Heart right ventricle (tissue), 16 donors: Measurements from ENCODE around the gene RBMS3. TPM values are rescaled to one million over a fixed set of nuclear protein-coding genes. Genes with fewer than 3 reads are reported as not detected.

ENCODE experiments used
- ATAC-seq, 8 donors: fragments of 200-7000 bp; cut with Tn5 transposase; one replicate each; pipeline ENCODE4 v1.9.1; 2020; ENCODE audit warnings: mild to moderate bottlenecking in 8 of 8, moderate library complexity in 8 of 8, moderate number of reproducible peaks in 1 of 8
- DNase-seq, 2 donors: peaks; one replicate each; pipeline ENCODE4 v3.0.0-alpha.2; 2020
- H3K27ac ChIP-seq, 10 donors: fragments of 200-600 bp; sonication (generic) in 2 of 10; one replicate each; pipeline versions ENCODE4 v1.5.0 to v1.8.0; 2020 to 2022; ENCODE audit warnings: mild to moderate bottlenecking in 3 of 10
- H3K27me3 ChIP-seq, 7 donors: fragments of 200-600 bp; one replicate each; pipeline ENCODE4 v1.8.0; 2021 to 2022; ENCODE audit warnings: mild to moderate bottlenecking in 2 of 7
- H3K36me3 ChIP-seq, 9 donors: fragments of 200-600 bp; sonication (generic) in 1 of 9; one replicate each; pipeline versions ENCODE4 v1.5.0 to v1.8.0; 2020 to 2022; ENCODE audit warnings: mild to moderate bottlenecking in 2 of 9
- H3K4me1 ChIP-seq, 9 donors: fragments of 200-600 bp; sonication (generic) in 1 of 9; one replicate each; pipeline versions ENCODE4 v1.5.0 to v1.8.0; 2020 to 2022; ENCODE audit warnings: mild to moderate bottlenecking in 4 of 9
- H3K4me3 ChIP-seq, 10 donors: fragments of 200-600 bp; sonication (generic) in 2 of 10; one replicate each; pipeline versions ENCODE4 v1.5.0 to v1.8.0; 2020 to 2022; ENCODE audit warnings: mild to moderate bottlenecking in 7 of 10, moderate library complexity in 2 of 10
- H3K9me3 ChIP-seq, 11 donors: fragments of 200-600 bp in 10 of 11; sonication (generic) in 2 of 11; one replicate each; pipeline versions ENCODE4 v1.5.0 to v1.8.0; 2013 to 2022; ENCODE audit warnings: mild to moderate bottlenecking in 2 of 11, control low read depth in 1 of 11, moderate library complexity in 1 of 11
- CTCF ChIP-seq, 9 donors: fragments of 200-600 bp; sonication (generic) in 2 of 9; IDR thresholded peaks; one replicate each; pipeline versions ENCODE4 v1.5.0 to v1.8.0; 2021 to 2022; ENCODE audit warnings: antibody characterized with exemption in 9 of 9, mild to moderate bottlenecking in 5 of 9, moderate library complexity in 1 of 9
- WGBS, 2 donors: extraction: QIAGEN DNeasy Blood & Tissue Kit; methylation state at CpG; one replicate each; pipeline ENCODE4 v1.1.7; 2013; ENCODE audit warnings: inconsistent platforms in 1 of 2; 5-methylcytosine and 5-hydroxymethylcytosine counted together
- intact Hi-C, 10 donors: fragments of 100-400 bp; cut with DNase I; formaldehyde crosslinking; loops; one replicate each; pipeline versions ENCODE4 v1.11.1 to v1.14.2; 2022
- polyA plus RNA-seq, 2 donors: library from polyadenylated mRNA; stranded (reverse); fragments of 200-250 nt; gene quantifications; one replicate each; pipeline ENCODE4 v1.2.3, GENCODE V29; 2013
- total RNA-seq, 10 donors: library from RNA; stranded (reverse); fragmentation: NEBNext Ultra II Directional in 3 of 10; extraction: Animal tissue kit (Norgen Biotek cat#: 25700) in 3 of 10; gene quantifications; one replicate each; pipeline versions ENCODE4 v1.2.1 to v1.2.4, GENCODE V29; 2021 to 2023
- donor health status: Arrhythmogenic right ventricular cardiomyopathy.
- donor health status: ischemic (EF 13 %, LVEDD 7.1; RV severe dilation, severe dysfunction).
- donor health status: healthy with polysubstance abuse.
- donor health status: DM: no; HTN: yes; CAD: no.
- donor health status: DM: no; HTN: no; CAD: no.
- donor health status: ischemic (EF 25% LVEDD 6.9; RV normal size, moderate dysfunction).
- donor health status: ischemic (EF 25% LVEDD 5.7; RV mildly dilated, moderate dysfunction).
- donor health status: healthy.
- donor health status: DM: yes; HTN: yes; CAD: no.
- donor health status: Ischemic cardiomyopathy.
- donor health status: ischemic (EF 35%, LVEDD 5.7; RV mildly dilated, moderate dysfunction).
- donor health status: nonischemic (EF 11% LVEDD 7.7; RV severe dilation, severe dysfunction).
- donor health status: DM: yes; HTN: yes; CAD: no.
- donor health status: PGD.
- donor health status: ischemic (EF 29% LVEDD 5.4; RV normal size, mild dysfunction).
- donor health status: nonischemic (EF 23%, LVEDD 6.1; RV moderate dilation, normal function).

The RBMS3 gene
- total and polyA plus RNA-seq, 12 donors: 3.2 to 41.1 (median 26.4) TPM

GRCh38 chr3:29677421-29677820, 396.6 kb downstream of the RBMS3 start:
- WGBS, 2 donors: 85 to 95% methylated on average over 1 of the region's 1 CpG
- intact Hi-C loops: no loop called here
- no peak for DNase-seq

GRCh38 chr3:29679944-29680343, 399.1 kb downstream of the RBMS3 start:
- 64 to 71% methylated on average over 4 of the region's 4 CpGs for WGBS, 2 donors
- H3K9me3 ChIP-seq: peaks cover 0 to 22% (median 0%) of the 10 kb centered on the region in 11 donors
- H3K4me3 ChIP-seq: no peak overlapping the region
- DNase-seq: no peak
- H3K27ac ChIP-seq: peak overlapping the region in 1 of 10 donors; percentile 24
- H3K27me3 ChIP-seq: no peaks in the 10 kb centered on the region
- TF ChIP-seq CTCF (IDR thresholded peaks at IDR 0.05): no peak
- no peak for ATAC-seq
- intact Hi-C loops: loop anchor here in 2 of 10 donors (5.0 to 10.0 kb wide), 2 partner anchors 33 to 395 kb away; partner anchors contain the start of gene RBMS3 (in 1 of the 2)
- H3K36me3 ChIP-seq: no peaks in the 10 kb centered on the region
- peaks cover 6 to 24% (median 21%) of the 10 kb centered on the region in 9 donors for H3K4me1 ChIP-seq

More at GRCh38 chr3:29677421-29677820, 396.6 kb downstream of the RBMS3 start:
- H3K9me3 ChIP-seq: peaks cover 0 to 31% (median 0%) of the 10 kb centered on the region in 11 donors
- H3K4me3 ChIP-seq: no peak overlapping the region
- H3K4me1 ChIP-seq: peaks cover 0 to 3% (median 2%) of the 10 kb centered on the region in 9 donors
- no peaks in the 10 kb centered on the region for H3K27me3 ChIP-seq
- no peak for TF ChIP-seq CTCF (IDR thresholded peaks at IDR 0.05)
- H3K27ac ChIP-seq: no peak overlapping the region
- ATAC-seq: no peak
- no peaks in the 10 kb centered on the region for H3K36me3 ChIP-seq

- WGBS, 2 donors: 27 to 28% methylated on average over 5 of the region's 5 CpGs
Observed at GRCh38 chr3:29683018-29683993, 402.4 kb downstream of the RBMS3 start.

More at GRCh38 chr3:29683018-29683993, 402.4 kb downstream of the RBMS3 start:
- ATAC-seq: peak; percentile 26 to 87 (median 80)
- Histone ChIP-seq H3K27me3 (no peaks in the 10 kb centered on the region), H3K27ac (peak overlapping the region; percentile 51 to 88 (median 72)), H3K36me3 (no peaks in the 10 kb centered on the region), H3K9me3 (peaks cover 0 to 5% (median 0%) of the 10 kb centered on the region in 11 donors), H3K4me1 (peaks cover 8 to 38% (median 31%) of the 10 kb centered on the region in 9 donors), H3K4me3 (peak overlapping the region in 1 of 10 donors; percentile 2)
- DNase-seq: peak in 1 of 2 donors; percentile 25
- intact Hi-C loops: loop anchor here in 2 of 10 donors (5.0 to 10.0 kb wide), 2 partner anchors 36 to 399 kb away; partner anchors contain the start of gene RBMS3 (in 1 of the 2)
- TF ChIP-seq CTCF (IDR thresholded peaks at IDR 0.05): no peak
